ENCODE data around the gene RXRA.

RXRA gene

DNA sequence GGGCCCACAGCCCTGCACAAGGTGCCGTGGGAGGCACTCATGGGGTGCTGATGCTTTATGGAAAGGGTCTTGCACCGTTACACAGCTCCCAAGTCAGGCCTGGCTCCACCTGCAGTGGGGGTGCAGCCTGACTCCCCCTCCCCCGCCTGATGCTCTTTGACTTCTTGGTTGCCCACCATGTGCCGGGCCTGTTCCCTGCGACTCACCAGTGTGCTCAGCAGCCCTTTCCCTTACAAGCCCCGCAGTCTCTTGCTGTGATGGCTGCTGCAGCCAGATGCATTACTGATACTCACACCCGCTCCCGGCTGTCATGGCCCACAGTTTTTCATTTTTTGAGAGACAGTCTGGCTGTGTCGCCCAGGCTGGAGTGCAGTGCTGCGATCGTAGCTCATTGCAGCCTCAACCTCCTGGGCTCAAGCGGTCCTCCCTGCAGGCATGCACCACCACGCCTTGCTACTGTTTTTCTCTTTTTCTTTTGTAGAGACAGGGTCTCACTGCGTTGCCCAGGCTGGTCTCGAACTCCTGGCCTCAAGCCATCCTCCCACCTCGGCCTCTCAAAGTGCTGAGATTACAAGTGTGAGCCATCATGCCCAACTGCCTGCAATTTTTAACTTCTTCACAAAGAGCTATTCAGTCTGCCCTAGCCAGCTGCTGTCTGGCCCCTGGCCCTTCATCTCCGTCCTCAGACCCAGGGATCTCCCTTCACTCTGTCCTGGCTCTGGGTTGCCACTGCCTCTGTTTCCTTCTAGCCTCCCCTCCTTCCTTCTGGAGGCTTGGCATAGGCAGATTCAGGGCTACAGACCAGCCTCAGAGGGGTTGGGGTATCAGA, 109.5 kb downstream of the RXRA start:
- peaks cover 3% of the 10 kb centered on the region for H3K36me3 ChIP-seq (ENCODE audit: control insufficient read depth, low read depth, low read length)
- no peak overlapping the region for H3K4me3 ChIP-seq (ENCODE audit: low read length)
- no peak overlapping the region for H3K9ac ChIP-seq (ENCODE audit: low read length)
- H3K9me3 ChIP-seq (ENCODE audit: control insufficient read depth, low read depth, low read length), result no peaks in the 10 kb centered on the region
- no peak overlapping the region for H3K27ac ChIP-seq (ENCODE audit: low read length)
- H3K4me1 ChIP-seq (ENCODE audit: control insufficient read depth, low read depth, low read length), result no peaks in the 10 kb centered on the region
- H3K27me3 ChIP-seq (ENCODE audit: control insufficient read depth, insufficient read depth, low read length), result no peaks in the 10 kb centered on the region

DNA sequence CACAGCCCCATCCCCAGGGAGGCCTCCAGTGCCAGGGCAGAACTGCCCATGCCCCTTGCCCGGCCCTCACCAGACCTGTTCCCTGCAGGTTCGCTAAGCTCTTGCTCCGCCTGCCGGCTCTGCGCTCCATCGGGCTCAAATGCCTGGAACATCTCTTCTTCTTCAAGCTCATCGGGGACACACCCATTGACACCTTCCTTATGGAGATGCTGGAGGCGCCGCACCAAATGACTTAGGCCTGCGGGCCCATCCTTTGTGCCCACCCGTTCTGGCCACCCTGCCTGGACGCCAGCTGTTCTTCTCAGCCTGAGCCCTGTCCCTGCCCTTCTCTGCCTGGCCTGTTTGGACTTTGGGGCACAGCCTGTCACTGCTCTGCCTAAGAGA, 110.1 kb downstream of the RXRA start:
- Histone ChIP-seq H3K9me3 (ENCODE audit: control insufficient read depth, low read depth, low read length) (no peaks in the 10 kb centered on the region), H3K36me3 (ENCODE audit: control insufficient read depth, low read depth, low read length) (peaks cover 3% of the 10 kb centered on the region), H3K27ac (ENCODE audit: low read length) (no peak overlapping the region), H3K27me3 (ENCODE audit: control insufficient read depth, insufficient read depth, low read length) (no peaks in the 10 kb centered on the region), H3K9ac (ENCODE audit: low read length) (no peak overlapping the region), H3K4me1 (ENCODE audit: control insufficient read depth, low read depth, low read length) (no peaks in the 10 kb centered on the region), H3K4me3 (ENCODE audit: low read length) (no peak overlapping the region)

DNA sequence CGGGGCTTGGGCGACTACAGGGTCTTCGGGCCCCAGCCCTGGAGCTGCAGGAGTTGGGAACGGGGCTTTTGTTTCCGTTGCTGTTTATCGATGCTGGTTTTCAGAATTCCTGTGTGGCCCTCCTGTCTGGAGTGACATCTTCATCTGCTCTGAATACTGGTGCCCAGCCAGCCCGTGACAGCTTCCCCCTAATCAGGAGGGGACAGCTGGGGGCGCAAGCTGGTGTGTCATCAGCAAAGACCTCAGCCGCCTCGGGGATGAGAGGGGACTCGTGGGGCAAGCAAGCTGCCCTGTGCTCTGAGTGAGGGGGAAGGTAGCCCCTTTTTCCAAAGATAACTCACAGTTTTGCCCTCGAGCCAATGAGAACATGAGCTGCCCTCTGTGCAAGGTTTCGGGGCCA, 110.7 kb downstream of the RXRA start:
- Histone ChIP-seq H3K27me3 (ENCODE audit: control insufficient read depth, insufficient read depth, low read length) (no peaks in the 10 kb centered on the region), H3K36me3 (ENCODE audit: control insufficient read depth, low read depth, low read length) (peaks cover 3% of the 10 kb centered on the region), H3K4me1 (ENCODE audit: control insufficient read depth, low read depth, low read length) (no peaks in the 10 kb centered on the region), H3K9me3 (ENCODE audit: control insufficient read depth, low read depth, low read length) (no peaks in the 10 kb centered on the region), H3K9ac (ENCODE audit: low read length) (no peak overlapping the region), H3K27ac (ENCODE audit: low read length) (no peak overlapping the region), H3K4me3 (ENCODE audit: low read length) (no peak overlapping the region)

DNA sequence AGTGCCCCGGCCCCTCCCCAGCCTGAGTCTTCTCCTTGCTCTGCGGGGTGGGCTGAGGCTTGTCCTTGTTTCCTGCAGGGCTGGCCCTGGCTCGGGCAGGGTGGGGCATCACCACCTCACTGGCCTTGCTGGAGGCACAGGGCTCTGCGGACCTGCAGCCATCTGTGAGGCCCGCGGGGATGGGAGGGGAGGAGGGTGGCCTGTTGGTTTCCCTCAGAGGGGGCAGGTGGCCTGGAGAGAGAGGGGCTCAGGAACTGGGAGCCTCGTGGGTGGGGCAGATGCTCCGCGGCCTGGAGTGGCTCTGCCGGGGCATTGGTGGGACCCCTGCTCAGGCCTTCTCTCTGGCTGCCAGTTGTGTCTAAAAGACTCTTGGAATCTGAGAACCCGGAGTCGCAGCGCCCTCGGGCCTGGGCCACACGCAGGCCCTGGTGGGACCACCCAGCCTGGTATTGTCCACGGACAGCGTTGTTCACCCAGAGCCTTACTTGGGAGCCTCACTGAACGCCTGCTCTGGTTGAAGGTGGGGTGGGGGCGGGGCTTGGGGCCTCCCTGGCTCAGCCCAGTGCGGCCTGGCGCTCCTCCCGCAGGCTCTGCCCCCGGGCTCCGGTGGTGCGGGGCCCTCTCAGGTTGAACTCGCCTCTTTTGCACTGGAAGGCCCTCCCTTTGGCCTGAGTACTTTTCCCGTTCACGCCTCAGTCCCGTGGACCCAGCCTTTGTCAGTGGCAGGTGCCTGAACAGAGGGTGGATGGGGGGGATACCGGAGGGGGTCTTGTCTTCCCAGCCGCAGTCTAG, 111.3 kb downstream of the RXRA start:
- Histone ChIP-seq H3K9ac (ENCODE audit: low read length) (no peak overlapping the region), H3K27ac (ENCODE audit: low read length) (no peak overlapping the region), H3K4me3 (ENCODE audit: low read length) (no peak overlapping the region), H3K36me3 (ENCODE audit: control insufficient read depth, low read depth, low read length) (peaks cover 3% of the 10 kb centered on the region), H3K9me3 (ENCODE audit: control insufficient read depth, low read depth, low read length) (no peaks in the 10 kb centered on the region), H3K27me3 (ENCODE audit: control insufficient read depth, insufficient read depth, low read length) (no peaks in the 10 kb centered on the region), H3K4me1 (ENCODE audit: control insufficient read depth, low read depth, low read length) (no peaks in the 10 kb centered on the region)

DNA sequence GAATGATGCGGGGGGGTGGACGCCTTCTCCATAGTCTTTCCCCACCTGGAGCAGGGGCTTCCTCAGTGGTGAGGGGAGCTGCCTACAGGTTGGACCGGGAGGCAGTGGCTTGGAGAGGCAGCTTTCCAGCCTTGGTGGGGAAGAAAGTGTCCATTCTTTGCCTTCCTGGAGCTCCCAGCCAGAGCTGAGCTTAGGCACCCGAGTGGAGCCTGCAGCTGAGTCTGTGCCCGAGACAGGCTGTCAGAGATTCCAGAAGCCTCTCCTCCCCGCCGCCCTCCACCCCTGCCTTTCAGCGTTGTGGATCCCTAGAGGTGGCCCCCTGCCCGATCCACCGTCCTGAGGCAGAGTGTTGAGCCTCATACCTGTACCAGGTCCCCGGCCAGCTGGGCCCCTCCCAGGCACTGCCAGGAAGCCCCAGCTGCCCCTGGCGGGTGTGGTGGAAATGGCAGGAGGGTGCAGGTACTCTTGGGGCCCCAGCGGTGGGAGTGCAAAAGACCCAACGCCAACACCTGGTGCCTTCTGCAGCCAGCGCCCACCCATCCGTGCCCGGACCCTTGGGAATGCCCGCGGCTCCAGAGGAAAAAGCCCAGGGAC, 112.0 kb downstream of the RXRA start:
- Histone ChIP-seq H3K9me3 (ENCODE audit: control insufficient read depth, low read depth, low read length) (no peaks in the 10 kb centered on the region), H3K36me3 (ENCODE audit: control insufficient read depth, low read depth, low read length) (peaks cover 3% of the 10 kb centered on the region), H3K4me3 (ENCODE audit: low read length) (no peak overlapping the region), H3K27me3 (ENCODE audit: control insufficient read depth, insufficient read depth, low read length) (no peaks in the 10 kb centered on the region), H3K27ac (ENCODE audit: low read length) (no peak overlapping the region), H3K4me1 (ENCODE audit: control insufficient read depth, low read depth, low read length) (peaks cover 5% of the 10 kb centered on the region), H3K9ac (ENCODE audit: low read length) (no peak overlapping the region)

DNA sequence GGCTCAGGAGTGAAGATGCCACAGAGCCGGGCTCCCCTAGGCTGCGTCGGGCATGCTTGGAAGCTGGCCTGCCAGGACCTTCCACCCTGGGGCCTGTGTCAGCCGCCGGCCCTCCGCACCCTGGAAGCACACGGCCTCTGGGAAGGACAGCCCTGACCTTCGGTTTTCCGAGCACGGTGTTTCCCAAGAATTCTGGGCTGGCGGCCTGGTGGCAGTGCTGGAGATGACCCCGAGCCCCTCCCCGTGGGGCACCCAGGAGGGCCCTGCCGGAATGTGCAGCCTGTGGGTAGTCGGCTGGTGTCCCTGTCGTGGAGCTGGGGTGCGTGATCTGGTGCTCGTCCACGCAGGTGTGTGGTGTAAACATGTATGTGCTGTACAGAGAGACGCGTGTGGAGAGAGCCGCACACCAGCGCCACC, 113.1 kb downstream of the RXRA start:
- H3K4me3 ChIP-seq (ENCODE audit: low read length), result no peak overlapping the region
- H3K27me3 ChIP-seq (ENCODE audit: control insufficient read depth, insufficient read depth, low read length), result no peaks in the 10 kb centered on the region
- no peaks in the 10 kb centered on the region for H3K36me3 ChIP-seq (ENCODE audit: control insufficient read depth, low read depth, low read length)
- H3K4me1 ChIP-seq (ENCODE audit: control insufficient read depth, low read depth, low read length), result peaks cover 5% of the 10 kb centered on the region
- H3K9ac ChIP-seq (ENCODE audit: low read length), result no peak overlapping the region
- no peak overlapping the region for H3K27ac ChIP-seq (ENCODE audit: low read length)
- H3K9me3 ChIP-seq (ENCODE audit: control insufficient read depth, low read depth, low read length), result no peaks in the 10 kb centered on the region

DNA sequence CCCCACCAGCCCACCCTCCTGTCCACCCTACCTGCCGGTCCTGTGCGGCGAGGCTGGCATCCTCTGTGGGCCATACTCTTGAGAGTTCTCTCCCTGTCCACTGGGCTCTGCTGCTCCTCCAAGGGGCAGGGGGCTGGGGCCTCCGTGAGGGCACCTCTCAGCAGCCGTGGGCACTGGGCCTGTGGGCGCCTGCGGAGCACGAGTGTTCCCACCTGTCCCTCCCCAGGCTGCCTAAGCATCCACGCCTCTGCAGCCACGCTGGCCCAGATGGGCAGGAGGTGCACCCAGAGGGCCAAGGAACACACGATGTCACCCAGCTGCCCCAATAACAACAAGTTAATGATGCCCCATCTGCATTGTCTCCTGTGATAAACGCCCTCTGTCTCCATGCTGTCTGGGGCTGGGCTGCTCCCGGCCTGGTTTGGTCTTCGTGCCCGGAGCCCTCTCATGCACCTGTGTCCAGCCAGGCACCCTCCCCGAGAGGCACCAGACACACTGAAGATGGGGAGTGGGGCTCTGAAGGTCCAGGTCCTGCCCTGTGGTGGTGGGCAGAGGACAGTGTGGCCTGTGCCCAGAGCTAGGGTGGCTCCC, 114.5 kb downstream of the RXRA start:
- Histone ChIP-seq H3K4me3 (ENCODE audit: low read length) (no peak overlapping the region), H3K9me3 (ENCODE audit: control insufficient read depth, low read depth, low read length) (no peaks in the 10 kb centered on the region), H3K27ac (ENCODE audit: low read length) (no peak overlapping the region), H3K36me3 (ENCODE audit: control insufficient read depth, low read depth, low read length) (no peaks in the 10 kb centered on the region), H3K9ac (ENCODE audit: low read length) (no peak overlapping the region), H3K27me3 (ENCODE audit: control insufficient read depth, insufficient read depth, low read length) (no peaks in the 10 kb centered on the region), H3K4me1 (ENCODE audit: control insufficient read depth, low read depth, low read length) (peaks cover 5% of the 10 kb centered on the region)

DNA sequence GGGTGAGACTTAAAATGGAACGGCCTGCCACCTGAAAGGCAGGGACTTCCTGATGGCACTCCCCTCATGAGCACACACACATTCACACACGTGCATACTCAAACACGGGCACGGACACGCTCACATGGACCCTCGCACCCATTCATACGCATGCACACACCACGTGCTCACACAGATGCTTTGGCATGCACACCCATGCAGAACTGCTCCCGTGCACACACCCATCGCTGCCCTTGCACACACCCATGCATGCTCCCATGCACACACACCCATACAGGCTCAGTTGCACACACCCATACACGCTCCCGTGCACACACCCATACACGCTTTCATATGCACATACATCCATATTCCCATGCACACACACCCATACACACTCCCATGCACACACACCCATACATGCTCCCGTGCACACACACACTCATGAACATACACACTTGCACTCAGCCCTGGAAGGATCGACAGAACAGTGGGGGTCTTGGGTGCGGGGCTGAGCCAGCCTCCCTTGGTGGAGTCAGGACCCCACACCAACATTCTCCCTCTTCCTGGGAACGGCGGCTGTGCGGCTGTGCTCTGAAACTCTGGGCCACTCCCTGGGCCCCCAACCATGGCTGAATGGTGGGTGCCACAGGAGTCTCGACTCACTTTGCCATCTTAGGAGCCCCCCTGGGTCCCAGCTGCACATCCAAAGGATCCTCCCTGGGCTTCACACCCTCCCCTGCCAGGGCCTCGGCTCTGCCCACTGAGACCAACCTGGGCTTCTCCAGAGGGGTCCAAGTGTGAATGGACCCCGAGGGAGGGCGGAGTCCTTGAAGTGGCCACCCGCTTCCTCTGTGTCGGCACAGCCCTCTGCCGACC, 115.2 kb downstream of the RXRA start:
- H3K4me1 ChIP-seq (ENCODE audit: control insufficient read depth, low read depth, low read length), result peaks cover 5% of the 10 kb centered on the region
- no peaks in the 10 kb centered on the region for H3K9me3 ChIP-seq (ENCODE audit: control insufficient read depth, low read depth, low read length)
- H3K27ac ChIP-seq (ENCODE audit: low read length), result no peak overlapping the region
- no peaks in the 10 kb centered on the region for H3K36me3 ChIP-seq (ENCODE audit: control insufficient read depth, low read depth, low read length)
- H3K27me3 ChIP-seq (ENCODE audit: control insufficient read depth, insufficient read depth, low read length), result no peaks in the 10 kb centered on the region
- H3K4me3 ChIP-seq (ENCODE audit: low read length), result no peak overlapping the region
- no peak overlapping the region for H3K9ac ChIP-seq (ENCODE audit: low read length)

DNA sequence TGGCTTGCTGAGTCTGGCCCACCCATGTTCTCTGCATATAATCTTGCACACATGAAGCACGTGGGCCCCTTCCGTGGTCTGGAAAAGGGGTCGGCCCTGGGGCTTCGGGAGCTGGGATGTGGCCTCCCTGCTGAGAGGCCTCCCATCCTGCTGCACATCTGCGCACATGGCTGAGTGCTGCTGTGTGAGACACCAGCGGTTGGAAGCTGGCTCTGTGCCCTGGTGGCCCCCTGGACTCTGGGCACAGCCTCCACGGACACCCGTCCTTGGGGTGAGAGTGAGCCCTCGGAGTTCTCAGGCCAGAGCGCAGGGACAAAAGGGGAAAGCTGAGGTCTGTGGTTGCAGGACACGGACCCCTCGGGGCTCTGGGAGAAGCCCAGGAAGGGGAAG, 115.8 kb downstream of the RXRA start:
- no peak overlapping the region for H3K9ac ChIP-seq (ENCODE audit: low read length)
- H3K27me3 ChIP-seq (ENCODE audit: control insufficient read depth, insufficient read depth, low read length), result no peaks in the 10 kb centered on the region
- no peaks in the 10 kb centered on the region for H3K9me3 ChIP-seq (ENCODE audit: control insufficient read depth, low read depth, low read length)
- no peak overlapping the region for H3K27ac ChIP-seq (ENCODE audit: low read length)
- H3K4me3 ChIP-seq (ENCODE audit: low read length), result no peak overlapping the region
- H3K36me3 ChIP-seq (ENCODE audit: control insufficient read depth, low read depth, low read length), result no peaks in the 10 kb centered on the region
- H3K4me1 ChIP-seq (ENCODE audit: control insufficient read depth, low read depth, low read length), result peaks cover 5% of the 10 kb centered on the region

DNA sequence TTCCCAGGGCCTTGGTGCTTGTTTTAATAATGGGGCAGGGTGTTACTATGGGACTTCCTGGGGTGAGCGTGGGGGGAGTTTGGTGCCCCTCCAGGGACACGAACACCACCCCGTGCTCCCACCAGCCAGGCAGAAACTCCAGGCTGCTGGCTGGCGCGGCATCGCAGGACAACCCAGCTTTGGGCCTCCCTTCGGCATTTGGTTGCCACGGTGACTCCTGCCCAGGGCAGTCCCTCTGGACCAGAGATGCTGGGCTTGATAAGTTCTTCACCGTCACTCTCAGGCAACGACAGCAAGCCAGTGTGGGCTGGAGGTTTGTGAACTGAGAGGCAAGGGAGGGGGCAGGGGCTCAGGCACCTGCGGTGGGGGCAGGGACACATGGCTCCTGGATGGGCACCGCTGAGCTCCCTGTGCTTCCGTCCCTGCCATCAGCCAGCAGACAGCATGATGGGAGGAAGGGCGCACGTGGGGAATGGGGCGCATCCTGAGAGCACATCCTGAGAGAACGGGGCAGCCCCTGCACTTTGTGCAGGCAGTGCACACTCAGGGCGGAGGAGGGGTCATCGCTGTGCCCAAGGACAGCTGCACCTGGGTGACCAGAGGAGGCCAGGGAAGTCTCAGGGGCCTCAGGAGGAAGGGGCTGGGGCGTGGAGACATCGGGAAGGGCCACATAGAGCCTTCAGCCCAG, 116.4 kb downstream of the RXRA start:
- no peaks in the 10 kb centered on the region for H3K36me3 ChIP-seq (ENCODE audit: control insufficient read depth, low read depth, low read length)
- H3K9me3 ChIP-seq (ENCODE audit: control insufficient read depth, low read depth, low read length), result no peaks in the 10 kb centered on the region
- H3K27ac ChIP-seq (ENCODE audit: low read length), result no peak overlapping the region
- H3K27me3 ChIP-seq (ENCODE audit: control insufficient read depth, insufficient read depth, low read length), result no peaks in the 10 kb centered on the region
- H3K4me3 ChIP-seq (ENCODE audit: low read length), result no peak overlapping the region
- peaks cover 5% of the 10 kb centered on the region for H3K4me1 ChIP-seq (ENCODE audit: control insufficient read depth, low read depth, low read length)
- H3K9ac ChIP-seq (ENCODE audit: low read length), result no peak overlapping the region

Data from iPS-18a (cell line).